ENCODE results near the gene KANSL2.
A peak's percentile ranks its signal among the peaks of the same experiment; 100 is the strongest.
"Not testable (repeated sequence)": the region's sequence is repeated elsewhere in the genome, so short reads cannot be mapped to it uniquely, and the experiment has no call there.

Gene KANSL2

DNA sequence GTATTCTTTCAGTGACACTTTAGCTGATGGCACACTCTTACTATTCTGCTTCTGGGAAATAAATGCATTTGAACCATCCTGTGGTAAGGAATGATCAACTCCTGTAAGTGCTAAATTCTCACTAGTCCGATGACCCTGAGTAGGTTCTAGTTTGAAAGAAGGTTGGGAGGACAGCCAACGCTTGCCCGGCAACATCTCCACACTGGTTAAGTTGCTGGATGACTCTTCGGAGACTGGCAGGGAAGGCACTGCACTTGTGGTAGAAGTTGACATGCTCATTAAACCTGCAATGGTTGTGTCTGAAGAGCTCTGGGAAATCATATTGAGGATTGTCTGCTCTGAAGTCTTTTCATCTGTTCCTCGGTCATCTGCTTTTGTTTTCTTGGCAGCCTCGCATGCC, 12.0 kb upstream of the KANSL2 start:
- H3K27ac Mint-ChIP-seq (ENCODE audit: low read depth): no peak overlapping the region
- no peak overlapping the region for H3K4me3 Mint-ChIP-seq
- ATAC-seq (replicated peaks; ENCODE audit: extremely low read depth, poor library complexity, severe bottlenecking): no peak
- H3K27me3 Mint-ChIP-seq: no peaks in the 10 kb centered on the region
- H3K4me1 Mint-ChIP-seq: peaks cover 22% of the 10 kb centered on the region
- H3K36me3 Mint-ChIP-seq (ENCODE audit: insufficient read depth): peaks cover 80% of the 10 kb centered on the region
- DNase-seq (ENCODE audit: low spot score in 2 of 2): no peak
- no peaks in the 10 kb centered on the region for H3K9me3 Mint-ChIP-seq

DNA sequence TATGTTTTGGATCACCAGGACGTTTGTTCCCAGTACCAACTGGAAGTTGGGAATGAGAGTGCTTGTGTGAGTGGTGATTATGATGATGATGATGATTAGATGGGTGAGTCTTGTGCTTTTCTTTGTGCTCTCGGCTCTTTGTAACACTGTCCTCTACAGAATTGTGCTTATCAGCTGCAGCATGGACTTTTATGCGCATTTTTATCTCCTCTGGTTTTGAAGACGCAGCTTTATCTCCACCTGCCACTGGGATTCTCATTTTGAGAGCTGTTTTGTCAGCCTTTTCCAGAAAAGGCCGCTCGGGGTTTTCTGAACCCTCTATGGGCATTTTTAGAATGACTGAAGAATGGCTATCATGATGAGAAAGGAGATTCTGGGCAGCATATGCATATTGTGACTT, 11.5 kb upstream of the KANSL2 start:
- no peak for ATAC-seq (replicated peaks; ENCODE audit: extremely low read depth, poor library complexity, severe bottlenecking)
- Mint-ChIP-seq H3K36me3 (ENCODE audit: insufficient read depth) (peaks cover 79% of the 10 kb centered on the region), H3K27me3 (no peaks in the 10 kb centered on the region), H3K4me1 (peaks cover 22% of the 10 kb centered on the region), H3K27ac (ENCODE audit: low read depth) (no peak overlapping the region), H3K9me3 (no peaks in the 10 kb centered on the region), H3K4me3 (no peak overlapping the region)
- DNase-seq (ENCODE audit: low spot score in 2 of 2): no peak

DNA sequence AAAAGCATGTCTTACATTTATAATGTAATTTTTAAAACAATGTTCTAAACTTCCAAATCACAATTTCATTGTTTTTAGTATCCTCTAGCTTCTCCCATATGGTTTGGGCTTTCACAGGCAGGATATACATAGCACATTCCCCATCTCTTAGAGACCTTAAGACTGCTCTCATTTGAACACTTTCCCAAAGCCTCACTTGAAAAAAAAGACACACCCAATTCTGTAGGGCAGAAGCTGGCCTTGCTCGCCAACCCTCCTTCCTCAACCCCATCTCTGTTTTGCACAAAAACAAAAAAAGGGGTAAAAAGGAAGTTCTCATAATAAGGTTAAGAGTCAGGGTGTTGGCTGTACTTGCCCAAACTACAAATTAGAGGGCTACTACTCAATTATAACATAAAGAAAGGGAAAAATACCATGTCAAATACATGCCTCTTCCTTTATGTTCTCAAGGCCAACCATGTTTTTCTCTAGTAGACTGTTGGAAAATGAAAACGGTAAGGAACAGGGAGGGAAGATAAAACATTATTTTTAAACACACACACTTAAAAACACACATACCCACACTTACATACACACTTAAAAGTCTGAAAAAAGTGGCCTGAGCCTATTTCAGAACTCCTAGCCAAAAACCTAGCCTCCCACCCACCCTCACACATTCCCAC, 9.9 kb upstream of the KANSL2 start:
- Mint-ChIP-seq H3K9me3 (no peaks in the 10 kb centered on the region), H3K4me3 (no peak overlapping the region), H3K27me3 (no peaks in the 10 kb centered on the region), H3K27ac (ENCODE audit: low read depth) (peak overlapping the region; percentile 35), H3K36me3 (ENCODE audit: insufficient read depth) (peaks cover 74% of the 10 kb centered on the region), H3K4me1 (peaks cover 22% of the 10 kb centered on the region)
- DNase-seq (ENCODE audit: low spot score in 2 of 2) (no peak), ATAC-seq (replicated peaks; ENCODE audit: extremely low read depth, poor library complexity, severe bottlenecking) (no peak)

DNA sequence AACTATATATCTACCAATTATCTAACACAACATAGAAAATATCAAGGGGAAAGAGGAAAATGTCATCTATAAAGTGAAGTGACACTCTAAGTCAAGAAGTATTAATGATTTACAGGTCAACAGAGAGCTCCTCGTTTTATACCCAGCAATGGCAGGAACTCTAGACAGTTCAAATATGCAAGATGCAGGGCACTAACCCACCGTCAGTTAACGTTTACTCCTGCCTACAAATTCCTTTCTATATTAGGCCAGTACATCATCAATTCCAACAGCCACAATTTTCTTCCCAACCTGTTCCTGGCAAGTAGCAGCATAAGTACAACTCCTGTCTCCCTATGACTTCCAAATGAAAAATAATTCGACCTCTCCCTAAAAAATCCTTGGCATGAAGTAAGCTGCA, 9.0 kb upstream of the KANSL2 start:
- no peaks in the 10 kb centered on the region for H3K27me3 Mint-ChIP-seq
- H3K36me3 Mint-ChIP-seq (ENCODE audit: insufficient read depth): peaks cover 69% of the 10 kb centered on the region
- no peaks in the 10 kb centered on the region for H3K9me3 Mint-ChIP-seq
- H3K4me3 Mint-ChIP-seq: no peak overlapping the region
- DNase-seq (ENCODE audit: low spot score in 2 of 2) (no peak), ATAC-seq (replicated peaks; ENCODE audit: extremely low read depth, poor library complexity, severe bottlenecking) (no peak)
- peaks cover 29% of the 10 kb centered on the region for H3K4me1 Mint-ChIP-seq
- no peak overlapping the region for H3K27ac Mint-ChIP-seq (ENCODE audit: low read depth)

DNA sequence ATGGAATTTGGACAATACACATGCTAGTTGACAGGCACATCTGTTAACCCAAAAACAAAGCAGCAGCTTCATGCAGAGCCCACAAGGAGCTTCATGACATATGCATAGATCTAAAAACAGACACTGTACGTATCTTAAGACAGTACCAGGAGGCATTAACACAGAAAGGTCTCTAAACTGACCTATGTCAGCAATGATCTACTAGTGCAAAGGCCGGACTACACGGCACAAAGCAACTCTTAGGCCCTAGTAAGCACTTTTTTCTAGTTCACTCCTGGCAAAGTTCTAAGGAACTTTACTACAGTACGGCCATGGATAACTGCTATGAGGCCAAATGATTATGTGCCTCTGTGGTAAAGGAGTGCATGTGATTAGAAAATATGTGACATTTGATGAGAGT, 8.4 kb upstream of the KANSL2 start:
- Mint-ChIP-seq H3K4me3 (no peak overlapping the region), H3K36me3 (ENCODE audit: insufficient read depth) (peaks cover 63% of the 10 kb centered on the region)

DNA sequence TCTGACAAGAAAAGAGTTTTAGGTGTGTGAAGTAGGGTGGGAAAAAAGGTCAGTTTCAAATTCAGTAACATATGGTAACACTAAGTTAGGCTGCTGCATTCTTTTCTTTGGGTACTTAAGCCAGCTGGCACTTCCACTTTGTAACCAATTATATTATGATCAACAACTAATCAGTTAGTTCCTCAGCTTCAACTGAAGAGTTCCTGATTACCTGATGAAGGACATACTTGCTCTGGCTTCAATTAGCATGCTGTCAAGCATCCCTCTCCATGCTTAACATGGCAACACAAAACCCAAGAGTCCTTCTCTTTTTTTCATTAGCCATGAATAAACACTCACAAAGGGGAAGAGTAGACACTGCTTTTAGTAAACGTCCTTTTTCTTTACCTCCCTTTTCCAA, 6.8 kb upstream of the KANSL2 start:
- H3K36me3 Mint-ChIP-seq (ENCODE audit: insufficient read depth): peaks cover 50% of the 10 kb centered on the region
- H3K4me3 Mint-ChIP-seq: no peak overlapping the region
- ATAC-seq (replicated peaks; ENCODE audit: extremely low read depth, poor library complexity, severe bottlenecking): no peak
- DNase-seq (ENCODE audit: low spot score in 2 of 2): no peak
- H3K27me3 Mint-ChIP-seq: no peaks in the 10 kb centered on the region
- H3K9me3 Mint-ChIP-seq: no peaks in the 10 kb centered on the region
- no peak overlapping the region for H3K27ac Mint-ChIP-seq (ENCODE audit: low read depth)
- peaks cover 31% of the 10 kb centered on the region for H3K4me1 Mint-ChIP-seq

More for the DNA sequence above, 8.4 kb upstream of the KANSL2 start:
- no peaks in the 10 kb centered on the region for H3K27me3 Mint-ChIP-seq
- H3K9me3 Mint-ChIP-seq: no peaks in the 10 kb centered on the region
- H3K4me1 Mint-ChIP-seq: peaks cover 31% of the 10 kb centered on the region
- ATAC-seq (replicated peaks; ENCODE audit: extremely low read depth, poor library complexity, severe bottlenecking) (no peak), DNase-seq (ENCODE audit: low spot score in 2 of 2) (no peak)
- no peak overlapping the region for H3K27ac Mint-ChIP-seq (ENCODE audit: low read depth)

DNA sequence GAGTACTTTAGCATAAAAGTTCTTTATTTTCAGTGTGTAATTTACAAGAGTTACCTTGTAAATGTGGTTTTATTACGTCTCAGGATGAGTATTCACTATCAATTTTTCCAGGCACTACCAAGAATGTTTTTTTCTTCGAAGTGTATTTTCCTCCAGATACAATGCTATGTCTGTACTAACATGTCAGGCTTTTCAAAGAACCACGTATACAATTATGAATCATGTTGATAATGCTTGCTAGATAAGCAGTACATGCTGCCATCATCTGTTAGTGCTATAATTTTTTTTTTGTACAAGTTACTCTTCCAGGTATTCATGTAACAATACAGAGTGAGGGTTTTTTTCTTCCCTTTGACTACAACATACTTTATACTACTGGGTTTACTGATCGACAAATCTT, 5.6 kb upstream of the KANSL2 start:
- DNase-seq (ENCODE audit: low spot score in 2 of 2): no peak
- Mint-ChIP-seq H3K27me3 (no peaks in the 10 kb centered on the region), H3K4me3 (no peak overlapping the region), H3K36me3 (ENCODE audit: insufficient read depth) (peaks cover 38% of the 10 kb centered on the region), H3K27ac (ENCODE audit: low read depth) (no peak overlapping the region), H3K9me3 (no peaks in the 10 kb centered on the region), H3K4me1 (peaks cover 31% of the 10 kb centered on the region)
- no peak for ATAC-seq (replicated peaks; ENCODE audit: extremely low read depth, poor library complexity, severe bottlenecking)

DNA sequence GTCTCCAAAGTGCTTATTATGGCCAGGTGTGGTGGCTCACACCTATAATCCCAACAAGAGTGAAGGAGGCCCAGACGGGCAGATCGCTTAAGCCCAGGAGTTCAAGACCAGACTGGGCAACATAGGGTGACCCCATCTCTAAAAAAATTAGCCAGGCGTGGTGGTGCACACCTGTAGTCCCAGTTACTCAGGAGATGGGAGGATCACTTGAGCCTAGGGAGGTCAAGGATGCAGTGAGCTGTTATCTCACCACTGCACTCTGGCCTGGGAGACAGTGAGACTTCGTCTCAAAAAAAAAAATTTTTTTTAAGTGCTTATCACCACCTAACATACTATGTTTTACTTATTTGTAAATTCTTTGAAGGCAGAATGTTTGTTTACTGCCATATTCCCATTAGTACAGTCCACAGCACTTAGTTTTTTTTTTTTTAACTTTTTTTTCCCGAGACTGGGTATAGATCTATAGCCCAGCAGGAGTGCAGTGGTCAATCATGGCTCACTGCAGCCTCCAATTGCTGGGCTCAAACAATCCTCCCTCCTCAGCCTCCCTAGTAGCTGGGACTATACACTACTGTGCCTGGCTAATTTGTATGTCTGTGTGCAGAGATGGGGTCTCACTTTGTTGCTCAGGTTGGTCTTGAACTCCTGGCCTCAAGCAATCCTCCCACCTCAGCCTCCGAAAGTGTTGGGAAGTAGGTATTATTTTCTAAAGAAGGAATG, 4.7 kb upstream of the KANSL2 start:
- DNase-seq (ENCODE audit: low spot score in 2 of 2): no peak

DNA sequence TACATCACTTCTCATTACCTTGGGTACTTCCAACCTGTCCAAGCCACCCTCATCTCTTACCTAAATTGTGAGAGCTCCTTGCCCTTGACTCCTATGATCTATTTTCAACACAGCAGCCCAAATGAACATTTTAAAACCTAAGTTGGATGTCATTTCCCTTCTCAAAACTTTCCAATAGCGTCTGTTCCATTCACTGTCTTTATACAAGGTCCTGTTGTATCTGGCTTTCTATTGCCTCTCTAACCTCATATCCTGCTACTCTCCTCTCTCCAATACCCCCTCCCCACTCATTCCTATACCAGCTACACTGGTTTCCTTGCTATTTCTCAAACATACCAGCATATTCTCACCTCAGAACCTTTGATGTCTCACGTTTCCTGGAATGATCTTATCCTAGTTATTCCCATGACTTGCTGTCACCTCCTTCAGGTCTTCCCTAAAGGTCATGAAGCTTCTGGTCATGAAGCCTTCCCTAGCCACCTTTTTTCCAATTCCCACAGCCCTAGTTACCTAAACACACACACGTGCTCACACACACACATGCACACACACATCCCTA, 4.1 kb upstream of the KANSL2 start:
- H3K9me3 Mint-ChIP-seq: no peaks in the 10 kb centered on the region
- H3K4me3 Mint-ChIP-seq: no peak overlapping the region
- no peak overlapping the region for H3K27ac Mint-ChIP-seq (ENCODE audit: low read depth)
- DNase-seq (ENCODE audit: low spot score in 2 of 2) (no peak), ATAC-seq (replicated peaks; ENCODE audit: extremely low read depth, poor library complexity, severe bottlenecking) (no peak)
- H3K4me1 Mint-ChIP-seq: peaks cover 20% of the 10 kb centered on the region
- peaks cover 38% of the 10 kb centered on the region for H3K36me3 Mint-ChIP-seq (ENCODE audit: insufficient read depth)
- H3K27me3 Mint-ChIP-seq: no peaks in the 10 kb centered on the region

More for the DNA sequence above, 4.7 kb upstream of the KANSL2 start:
- Mint-ChIP-seq H3K27me3 (no peaks in the 10 kb centered on the region), H3K4me3 (no peak overlapping the region), H3K27ac (ENCODE audit: low read depth) (no peak overlapping the region), H3K36me3 (ENCODE audit: insufficient read depth) (peaks cover 37% of the 10 kb centered on the region), H3K4me1 (peaks cover 27% of the 10 kb centered on the region), H3K9me3 (no peaks in the 10 kb centered on the region)
- ATAC-seq (replicated peaks; ENCODE audit: extremely low read depth, poor library complexity, severe bottlenecking): no peak

DNA sequence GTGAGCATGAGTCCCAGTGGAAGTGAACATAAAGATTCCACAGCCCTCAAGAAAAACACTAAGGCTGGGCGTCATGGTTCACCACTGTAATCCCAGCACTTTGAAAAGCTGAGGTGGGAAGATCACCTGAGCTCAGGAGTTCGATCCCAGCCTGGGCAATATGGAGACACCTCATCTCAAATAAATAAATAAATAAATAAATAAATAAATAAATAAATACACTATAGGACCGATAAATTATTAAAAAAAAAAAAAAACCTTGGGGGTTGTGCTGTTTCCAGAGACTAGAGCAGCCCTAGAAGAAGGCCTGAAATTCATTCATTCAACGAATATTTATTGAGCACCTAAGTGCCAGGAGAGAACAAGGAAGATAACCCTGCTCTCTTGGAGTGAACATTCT, 1.5 kb upstream of the KANSL2 start:
- Mint-ChIP-seq H3K9me3 (no peaks in the 10 kb centered on the region), H3K27ac (ENCODE audit: low read depth) (no peak overlapping the region), H3K4me3 (peak overlapping the region; percentile 89)

DNA sequence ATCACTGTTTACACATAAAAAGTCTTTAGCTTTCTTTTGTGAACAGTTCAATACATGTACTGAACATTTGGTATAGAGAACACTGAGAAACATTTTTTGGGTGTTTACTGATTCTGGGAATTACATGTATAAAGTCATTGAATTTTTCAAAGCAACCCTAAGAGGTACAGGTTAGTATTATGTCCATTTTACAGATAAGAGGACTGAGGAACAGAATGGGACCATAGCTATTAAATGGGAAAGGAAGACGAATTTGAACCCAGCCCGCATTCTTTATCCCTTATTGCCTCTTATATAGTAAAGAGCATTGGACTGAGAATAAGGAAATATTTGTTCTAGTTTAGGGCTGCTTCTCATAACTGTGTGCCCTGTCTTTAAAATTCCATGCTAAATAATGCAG, 889 bp upstream of the KANSL2 start:
- no peak for ATAC-seq (replicated peaks; ENCODE audit: extremely low read depth, poor library complexity, severe bottlenecking)
- peak overlapping the region; percentile 89 for H3K4me3 Mint-ChIP-seq
- peaks cover 39% of the 10 kb centered on the region for H3K36me3 Mint-ChIP-seq (ENCODE audit: insufficient read depth)

More for the DNA sequence above, 1.5 kb upstream of the KANSL2 start:
- H3K4me1 Mint-ChIP-seq: peaks cover 27% of the 10 kb centered on the region
- H3K27me3 Mint-ChIP-seq: no peaks in the 10 kb centered on the region
- peaks cover 39% of the 10 kb centered on the region for H3K36me3 Mint-ChIP-seq (ENCODE audit: insufficient read depth)
- ATAC-seq (replicated peaks; ENCODE audit: extremely low read depth, poor library complexity, severe bottlenecking): no peak
- DNase-seq (ENCODE audit: low spot score in 2 of 2): no peak

DNA sequence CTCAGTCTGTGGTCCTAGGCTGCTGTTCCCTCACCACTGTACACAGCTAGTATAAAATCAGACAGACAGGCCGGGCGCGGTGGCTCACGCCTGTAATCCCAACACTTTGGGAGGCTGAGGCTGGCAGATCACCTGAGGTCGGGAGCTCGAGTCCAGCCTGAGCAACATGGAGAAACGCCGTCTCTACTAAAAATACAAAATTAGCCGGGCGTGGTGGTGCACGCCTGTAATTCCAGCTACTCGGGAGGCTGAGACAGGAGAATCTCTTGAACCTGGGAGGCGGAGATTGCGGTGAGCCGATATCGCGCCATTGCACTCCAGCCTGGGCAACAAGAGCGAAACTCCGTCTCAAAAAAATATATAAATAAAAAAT, 481 bp upstream of the KANSL2 start:
- Mint-ChIP-seq H3K4me3 (peak overlapping the region; percentile 89), H3K36me3 (ENCODE audit: insufficient read depth) (peaks cover 40% of the 10 kb centered on the region), H3K27ac (ENCODE audit: low read depth) (peak overlapping the region; percentile 98), H3K4me1 (peaks cover 37% of the 10 kb centered on the region)
- not testable (repeated sequence) for ATAC-seq (replicated peaks; ENCODE audit: extremely low read depth, poor library complexity, severe bottlenecking); DNase-seq (ENCODE audit: low spot score in 2 of 2); H3K27me3 Mint-ChIP-seq; H3K9me3 Mint-ChIP-seq

More for the DNA sequence above, 889 bp upstream of the KANSL2 start:
- Mint-ChIP-seq H3K27me3 (no peaks in the 10 kb centered on the region), H3K4me1 (peaks cover 33% of the 10 kb centered on the region), H3K27ac (ENCODE audit: low read depth) (no peak overlapping the region), H3K9me3 (no peaks in the 10 kb centered on the region)
- no peak for DNase-seq (ENCODE audit: low spot score in 2 of 2)

DNA sequence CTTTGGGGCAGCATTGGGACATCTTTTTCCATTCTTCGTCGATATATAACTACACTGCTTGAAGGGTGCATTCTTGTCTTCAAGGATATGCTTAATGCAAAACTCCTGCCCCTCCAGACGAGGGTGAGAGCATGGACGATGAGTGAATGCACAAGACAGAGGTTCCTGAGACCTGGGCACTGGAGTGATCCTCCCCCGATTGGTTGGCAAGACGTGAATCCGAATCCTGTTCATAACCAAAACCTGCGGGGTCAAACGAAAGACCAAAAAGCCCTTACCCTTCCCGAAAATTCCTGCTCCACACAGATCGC, 684 bp downstream of the KANSL2 start:
- Mint-ChIP-seq H3K4me3 (peak overlapping the region; percentile 89), H3K36me3 (ENCODE audit: insufficient read depth) (peaks cover 46% of the 10 kb centered on the region), H3K9me3 (no peaks in the 10 kb centered on the region), H3K27ac (ENCODE audit: low read depth) (peak overlapping the region; percentile 98), H3K27me3 (no peaks in the 10 kb centered on the region), H3K4me1 (peaks cover 41% of the 10 kb centered on the region)
- no peak for ATAC-seq (replicated peaks; ENCODE audit: extremely low read depth, poor library complexity, severe bottlenecking)
- DNase-seq (ENCODE audit: low spot score in 2 of 2): no peak

Measured in central memory CD8-positive, alpha-beta T cell (primary cell).